ENCODE data around the gene ABCG2. TPM values are rescaled to one million over a fixed set of nuclear protein-coding genes. Genes with fewer than 3 reads are reported as not detected.

The ABCG2 gene
- total RNA-seq, 1 experiment from 2014 or later, result 2.2 TPM

DNA sequence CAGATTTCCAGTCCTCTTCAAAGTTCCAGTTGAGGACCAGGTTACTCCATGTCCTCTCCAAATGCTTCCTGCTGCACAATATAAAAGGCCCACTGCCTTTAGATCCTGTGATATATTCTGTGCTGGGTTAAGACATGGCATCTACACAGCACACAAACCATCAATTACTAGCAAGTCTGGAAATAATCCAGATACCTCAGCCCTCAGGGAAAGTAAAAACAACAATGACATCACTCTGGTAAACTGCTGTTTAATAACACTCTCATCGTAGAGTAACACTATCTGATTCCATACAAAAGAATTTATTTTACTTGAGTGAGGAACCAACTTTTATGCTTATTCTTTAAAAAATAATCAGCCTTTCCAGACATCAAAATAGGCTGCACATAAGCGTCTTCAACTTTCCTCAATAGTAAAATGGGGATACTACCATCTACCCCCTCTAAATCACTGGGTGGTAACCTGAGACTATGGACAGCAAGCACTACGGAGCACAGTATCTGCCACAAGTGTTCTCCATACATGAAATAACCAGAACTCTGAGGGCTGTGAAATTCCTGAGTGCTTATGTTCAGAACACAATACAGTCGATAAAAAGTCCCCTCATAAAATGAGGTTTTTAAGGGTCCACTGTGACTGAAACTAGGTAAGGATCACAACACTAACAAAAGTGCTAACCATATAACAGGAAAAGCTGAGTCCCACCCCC lies 53.4 kb downstream of the ABCG2 start:
- Histone ChIP-seq H3K4me3 (no peak overlapping the region), H3K9me3 (no peaks in the 10 kb centered on the region), H3K36me3 (no peaks in the 10 kb centered on the region), H3K27me3 (no peaks in the 10 kb centered on the region)
- no peak for DNase-seq

- Histone ChIP-seq H3K36me3 (no peaks in the 10 kb centered on the region), H3K4me3 (no peak overlapping the region), H3K27me3 (no peaks in the 10 kb centered on the region), H3K9me3 (no peaks in the 10 kb centered on the region)
- DNase-seq, result no peak
Observed at GRCh38 chr4:88102026-88102425, 56.4 kb downstream of the ABCG2 start.

GRCh38 chr4:88101165-88101564 lies 57.3 kb downstream of the ABCG2 start:
- no peak for DNase-seq
- H3K36me3 ChIP-seq, result no peaks in the 10 kb centered on the region
- no peak overlapping the region for H3K4me3 ChIP-seq
- H3K27me3 ChIP-seq, result no peaks in the 10 kb centered on the region
- H3K9me3 ChIP-seq, result no peaks in the 10 kb centered on the region

- DNase-seq, result no peak
- no peaks in the 10 kb centered on the region for H3K9me3 ChIP-seq
- no peaks in the 10 kb centered on the region for H3K36me3 ChIP-seq
- H3K27me3 ChIP-seq, result no peaks in the 10 kb centered on the region
- no peak overlapping the region for H3K4me3 ChIP-seq
Observed at GRCh38 chr4:88098993-88099752, 59.3 kb downstream of the ABCG2 start.

- Histone ChIP-seq H3K36me3 (no peaks in the 10 kb centered on the region), H3K4me3 (no peak overlapping the region), H3K9me3 (no peaks in the 10 kb centered on the region), H3K27me3 (no peaks in the 10 kb centered on the region)
- DNase-seq, result no peak
Observed at GRCh38 chr4:88097781-88098180, 60.7 kb downstream of the ABCG2 start.

DNA sequence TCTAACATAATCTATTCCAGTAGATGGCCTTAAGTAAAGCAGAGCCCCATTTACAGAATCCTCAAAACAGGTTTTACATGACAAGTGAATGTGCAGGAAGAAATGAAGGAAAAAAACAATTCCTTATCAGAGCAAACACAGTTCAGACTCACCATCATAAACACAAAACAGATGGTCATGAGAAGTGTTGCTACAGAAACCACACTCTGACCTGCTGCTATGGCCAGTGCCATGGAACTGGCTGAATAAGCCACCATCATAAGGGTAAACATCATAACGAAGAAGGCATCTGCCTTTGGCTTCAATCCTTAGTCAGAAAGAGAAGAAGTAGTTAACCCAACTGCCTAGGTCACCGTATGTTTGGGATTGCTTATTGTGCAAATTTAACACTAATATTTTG lies 61.1 kb downstream of the ABCG2 start:
- no peaks in the 10 kb centered on the region for H3K9me3 ChIP-seq
- H3K36me3 ChIP-seq, result no peaks in the 10 kb centered on the region
- no peak overlapping the region for H3K4me3 ChIP-seq
- no peaks in the 10 kb centered on the region for H3K27me3 ChIP-seq
- DNase-seq, result no peak

- Histone ChIP-seq H3K36me3 (no peaks in the 10 kb centered on the region), H3K4me3 (no peak overlapping the region), H3K27me3 (no peaks in the 10 kb centered on the region), H3K9me3 (no peaks in the 10 kb centered on the region)
- DNase-seq, result no peak
Observed at GRCh38 chr4:88093874-88094273, 64.6 kb downstream of the ABCG2 start.

DNA sequence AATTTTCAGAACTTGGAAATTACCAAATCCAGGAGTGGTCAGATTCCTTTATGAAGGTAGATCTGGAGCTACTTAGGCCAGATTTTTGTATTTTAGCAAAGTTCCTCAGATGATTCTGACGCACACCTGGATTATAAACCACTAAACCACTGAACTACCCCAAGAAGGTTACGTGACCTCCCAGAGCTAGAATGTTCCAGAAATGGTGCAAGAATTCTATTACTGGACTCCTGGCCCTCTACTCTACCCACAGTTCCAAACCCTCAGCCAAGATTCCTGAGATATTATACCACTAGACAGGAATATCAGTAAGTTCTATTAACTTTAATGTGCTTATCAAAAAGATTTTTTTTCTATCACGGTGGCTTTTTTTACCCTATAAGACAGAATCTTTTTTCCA lies 67.1 kb downstream of the ABCG2 start:
- Histone ChIP-seq H3K27me3 (no peaks in the 10 kb centered on the region), H3K4me3 (no peak overlapping the region), H3K9me3 (no peaks in the 10 kb centered on the region), H3K36me3 (no peaks in the 10 kb centered on the region)
- no peak for DNase-seq

DNA sequence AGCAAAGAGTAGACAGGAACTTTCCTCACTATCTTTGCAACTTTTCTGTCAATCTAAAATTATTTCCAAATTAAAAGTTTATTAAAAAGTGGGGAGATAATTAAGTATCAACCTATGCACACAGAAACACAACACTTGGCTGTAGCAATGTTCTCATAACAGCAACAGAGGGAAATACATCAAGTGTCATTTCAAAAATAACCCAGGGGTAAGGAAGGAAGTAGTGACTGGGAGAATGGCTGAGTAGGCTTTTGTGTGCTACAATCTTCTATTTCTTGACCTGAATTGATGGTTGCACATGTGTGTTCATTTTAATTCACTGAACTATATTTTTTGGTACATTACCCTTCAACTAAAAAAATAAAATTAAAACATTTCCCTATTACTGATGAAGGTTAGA lies 67.5 kb downstream of the ABCG2 start:
- Histone ChIP-seq H3K4me3 (no peak overlapping the region), H3K9me3 (no peaks in the 10 kb centered on the region), H3K27me3 (no peaks in the 10 kb centered on the region), H3K36me3 (no peaks in the 10 kb centered on the region)
- no peak for DNase-seq

GRCh38 chr4:88087004-88087403 lies 71.4 kb downstream of the ABCG2 start:
- no peaks in the 10 kb centered on the region for H3K9me3 ChIP-seq
- H3K27me3 ChIP-seq, result no peaks in the 10 kb centered on the region
- H3K4me3 ChIP-seq, result no peak overlapping the region
- H3K36me3 ChIP-seq, result no peaks in the 10 kb centered on the region
- DNase-seq, result no peak

- H3K9me3 ChIP-seq, result no peaks in the 10 kb centered on the region
- no peak for DNase-seq
- peaks cover 7% of the 10 kb centered on the region; the same call in 1 of the 2 replicates for H3K36me3 ChIP-seq
- H3K27me3 ChIP-seq, result no peaks in the 10 kb centered on the region
- H3K4me3 ChIP-seq, result no peak overlapping the region
Observed at GRCh38 chr4:88080626-88081025, 77.8 kb downstream of the ABCG2 start.

DNA sequence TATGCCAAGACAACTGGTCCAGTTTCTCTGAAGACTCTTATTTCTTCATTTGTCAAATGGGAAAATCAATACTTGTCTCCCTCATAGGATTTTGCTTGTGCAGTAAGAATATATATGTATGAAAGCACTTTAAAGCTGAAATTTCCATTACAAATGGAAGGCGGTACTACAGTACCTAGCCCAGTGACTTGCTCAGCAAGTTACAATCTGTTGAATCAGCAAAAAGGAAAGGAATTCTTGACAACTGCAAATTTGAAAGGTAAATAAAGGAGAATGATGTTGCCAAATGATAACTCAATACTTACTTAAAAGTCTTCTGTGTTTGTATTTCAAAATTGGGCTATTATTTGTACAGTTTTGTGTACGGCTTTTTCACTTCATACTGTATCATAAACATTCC lies 79.9 kb downstream of the ABCG2 start:
- Histone ChIP-seq H3K27me3 (no peaks in the 10 kb centered on the region), H3K4me3 (no peak overlapping the region), H3K36me3 (peaks cover 7% of the 10 kb centered on the region; the same call in 1 of the 2 replicates), H3K9me3 (no peaks in the 10 kb centered on the region)
- no peak for DNase-seq

- no peak for DNase-seq
- no peaks in the 10 kb centered on the region for H3K9me3 ChIP-seq
- no peak overlapping the region for H3K4me3 ChIP-seq
- peaks cover 7% of the 10 kb centered on the region; the same call in 1 of the 2 replicates for H3K36me3 ChIP-seq
- H3K27me3 ChIP-seq, result no peaks in the 10 kb centered on the region
Observed at GRCh38 chr4:88077911-88078524, 80.4 kb downstream of the ABCG2 start.

DNA sequence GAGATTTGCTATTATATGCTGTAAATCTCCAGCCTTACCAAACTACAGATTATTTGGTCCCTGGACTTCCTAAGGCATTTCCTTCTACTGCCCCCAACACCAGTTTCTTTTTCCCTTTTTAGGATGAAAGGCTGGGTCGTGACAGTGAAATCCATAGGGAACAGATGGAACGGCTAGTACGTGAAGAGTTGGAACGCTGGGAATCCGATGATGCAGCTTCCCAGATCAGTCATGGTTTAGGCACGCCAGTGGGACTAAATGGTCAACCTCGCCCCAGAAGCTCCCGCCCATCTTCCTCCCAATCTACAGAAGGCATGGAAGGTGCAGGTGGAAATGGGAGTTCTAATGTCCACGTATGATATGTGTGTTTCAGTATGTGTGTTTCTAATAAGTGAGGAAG lies 83.1 kb downstream of the ABCG2 start:
- Histone ChIP-seq H3K9me3 (no peaks in the 10 kb centered on the region), H3K27me3 (no peaks in the 10 kb centered on the region), H3K36me3 (peaks cover 21% of the 10 kb centered on the region; the same call in 1 of the 2 replicates), H3K4me3 (no peak overlapping the region)
- DNase-seq, result no peak

DNA sequence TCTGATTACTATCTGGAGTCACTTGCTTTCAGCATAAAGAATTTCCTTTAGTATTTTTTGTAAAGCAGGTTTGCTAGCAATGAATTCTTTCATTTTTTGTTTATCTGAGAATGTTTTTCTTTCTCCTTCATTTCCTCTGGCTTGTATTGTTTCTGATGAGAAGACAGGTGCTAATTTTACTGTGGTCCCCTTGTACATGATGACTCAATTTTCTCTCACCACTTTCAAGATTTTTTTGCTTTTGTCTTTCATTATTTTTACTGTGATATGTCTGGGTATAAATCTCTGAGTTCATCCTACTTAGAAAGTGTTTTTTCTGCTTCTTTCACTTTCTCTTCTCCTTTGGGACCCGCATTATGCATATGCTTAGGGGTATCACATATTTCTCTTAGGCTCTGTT lies 88.4 kb downstream of the ABCG2 start:
- Histone ChIP-seq H3K4me3 (no peak overlapping the region), H3K27me3 (no peaks in the 10 kb centered on the region), H3K9me3 (no peaks in the 10 kb centered on the region), H3K36me3 (peaks cover 33% of the 10 kb centered on the region)
- no peak for DNase-seq

- DNase-seq, result no peak
- Histone ChIP-seq H3K27me3 (no peaks in the 10 kb centered on the region), H3K9me3 (no peaks in the 10 kb centered on the region), H3K4me3 (no peak overlapping the region), H3K36me3 (peaks cover 19% of the 10 kb centered on the region)
Observed at GRCh38 chr4:88064410-88064809, 94.0 kb downstream of the ABCG2 start.

DNA sequence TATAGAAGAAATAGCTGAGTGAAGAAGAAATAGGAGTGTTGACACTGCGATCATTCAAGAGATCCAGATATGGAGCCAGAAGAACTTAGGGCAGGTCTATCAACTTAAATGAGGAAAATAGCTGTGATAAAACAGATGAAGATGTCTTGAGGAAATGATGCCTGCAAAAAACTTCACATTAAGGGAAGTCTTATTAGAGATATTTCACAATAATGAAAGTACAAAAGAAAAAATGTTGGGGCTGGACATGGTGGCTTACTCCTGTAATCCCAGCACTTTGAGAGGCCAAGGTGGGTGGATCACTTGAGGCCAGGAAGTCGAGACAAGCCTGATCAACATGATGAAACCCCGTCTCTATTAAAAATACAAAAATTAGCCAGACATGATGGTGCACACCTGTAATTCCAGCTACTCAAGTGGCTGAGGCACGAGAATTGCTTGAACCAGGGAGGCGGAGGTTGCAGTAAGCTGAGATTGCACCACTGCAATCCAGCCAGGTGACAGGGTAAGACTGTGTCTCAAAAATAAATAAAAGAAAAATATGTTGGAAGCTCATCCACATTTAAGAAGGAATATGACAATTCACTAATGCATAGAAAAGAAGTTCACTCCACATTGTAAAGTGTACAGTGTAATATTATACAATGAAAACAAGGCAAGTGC lies 94.7 kb downstream of the ABCG2 start:
- Histone ChIP-seq H3K9me3 (no peaks in the 10 kb centered on the region), H3K27me3 (no peaks in the 10 kb centered on the region), H3K4me3 (no peak overlapping the region), H3K36me3 (peaks cover 19% of the 10 kb centered on the region)
- DNase-seq, result no peak
